GM20000 (cell line): ENCODE measurements around the gene ACYP2.

Source experiments
- DNase-seq: peaks from one replicate; pipeline ENCODE4 v3.0.0; 2012; ENCODE audit warnings: low spot score
- TF ChIP-seq, protein P1 (sequence below): IDR thresholded peaks from 2 replicates; pipeline ENCODE4 v1.5.1; 2012; ENCODE audit warnings: mild to moderate bottlenecking, control low read depth; ENCODE audit errors: extremely low read depth, missing control alignments

Gene ACYP2

GRCh38 chr2:54077088-54077900 is 38.1 kb upstream of the ACYP2 start:
- no peak for DNase-seq
- TF ChIP-seq, protein P1, sequence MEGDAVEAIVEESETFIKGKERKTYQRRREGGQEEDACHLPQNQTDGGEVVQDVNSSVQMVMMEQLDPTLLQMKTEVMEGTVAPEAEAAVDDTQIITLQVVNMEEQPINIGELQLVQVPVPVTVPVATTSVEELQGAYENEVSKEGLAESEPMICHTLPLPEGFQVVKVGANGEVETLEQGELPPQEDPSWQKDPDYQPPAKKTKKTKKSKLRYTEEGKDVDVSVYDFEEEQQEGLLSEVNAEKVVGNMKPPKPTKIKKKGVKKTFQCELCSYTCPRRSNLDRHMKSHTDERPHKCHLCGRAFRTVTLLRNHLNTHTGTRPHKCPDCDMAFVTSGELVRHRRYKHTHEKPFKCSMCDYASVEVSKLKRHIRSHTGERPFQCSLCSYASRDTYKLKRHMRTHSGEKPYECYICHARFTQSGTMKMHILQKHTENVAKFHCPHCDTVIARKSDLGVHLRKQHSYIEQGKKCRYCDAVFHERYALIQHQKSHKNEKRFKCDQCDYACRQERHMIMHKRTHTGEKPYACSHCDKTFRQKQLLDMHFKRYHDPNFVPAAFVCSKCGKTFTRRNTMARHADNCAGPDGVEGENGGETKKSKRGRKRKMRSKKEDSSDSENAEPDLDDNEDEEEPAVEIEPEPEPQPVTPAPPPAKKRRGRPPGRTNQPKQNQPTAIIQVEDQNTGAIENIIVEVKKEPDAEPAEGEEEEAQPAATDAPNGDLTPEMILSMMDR, result no peak

DNA sequence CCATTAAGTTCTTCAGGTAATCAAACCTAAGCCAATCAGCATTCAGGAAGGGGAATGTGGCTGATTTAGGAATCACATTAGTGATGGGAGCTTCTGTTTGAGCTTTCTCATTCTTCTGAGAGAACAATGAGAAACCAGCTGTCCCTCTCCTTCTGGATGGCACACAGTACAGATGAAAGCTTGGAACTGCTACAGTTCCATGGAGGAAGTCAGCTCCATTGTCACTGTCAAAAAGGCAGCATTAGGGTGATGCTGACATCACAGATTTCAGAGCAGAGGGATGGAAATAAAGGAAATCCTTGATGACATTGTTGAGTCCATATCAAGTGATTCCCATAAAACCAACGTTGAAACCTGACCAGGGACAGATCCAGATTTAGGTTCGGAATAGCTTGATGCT is 36.1 kb upstream of the ACYP2 start:
- no peak for DNase-seq
- TF ChIP-seq, protein P1, result no peak

DNA sequence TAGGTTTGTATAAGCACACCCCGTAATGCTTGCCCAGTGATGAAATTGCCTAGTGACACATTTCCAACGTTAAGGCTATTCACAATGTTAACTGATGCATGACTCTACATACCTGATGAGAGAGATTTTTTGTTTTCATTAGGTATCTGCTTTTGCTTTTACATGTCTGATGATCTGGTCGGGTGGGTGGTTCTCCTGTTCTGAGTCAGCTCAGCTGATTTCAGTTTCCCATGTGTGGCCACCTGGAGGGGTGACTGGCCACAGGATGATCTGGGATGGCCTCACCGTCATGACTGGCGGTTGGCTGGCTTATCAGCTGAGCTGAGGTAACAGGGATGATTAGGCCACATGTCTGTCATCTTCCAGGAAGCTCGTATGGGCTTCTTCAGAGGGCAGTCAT is 33.8 kb upstream of the ACYP2 start:
- DNase-seq, result peak; percentile 75

GRCh38 chr2:54083021-54083420 is 32.4 kb upstream of the ACYP2 start:
- DNase-seq, result no peak
- TF ChIP-seq, protein P1, result no peak

More for the DNA sequence above, 33.8 kb upstream of the ACYP2 start:
- TF ChIP-seq, protein P1, result no peak

GRCh38 chr2:54083445-54083844 is 32.0 kb upstream of the ACYP2 start:
- no peak for DNase-seq
- TF ChIP-seq, protein P1, result no peak

DNA sequence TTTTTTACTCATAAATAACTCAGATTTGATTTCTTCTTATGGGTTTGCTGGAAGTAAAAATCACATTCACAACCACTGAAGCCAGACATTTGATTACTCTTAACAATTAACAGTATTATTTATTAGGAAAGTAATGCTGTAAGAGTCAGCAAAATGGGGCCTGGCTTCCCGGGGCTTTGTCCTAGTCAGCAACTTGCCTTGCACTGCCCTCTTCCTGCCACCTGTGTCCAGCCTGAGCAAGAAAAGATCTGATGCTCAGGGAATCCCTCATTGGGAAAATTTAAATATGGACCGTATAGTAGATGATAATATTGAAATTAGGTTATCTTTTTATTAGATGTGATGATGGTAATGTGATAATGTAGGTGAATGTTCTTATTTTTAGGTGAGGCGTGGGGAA is 30.8 kb upstream of the ACYP2 start:
- TF ChIP-seq, protein P1, result no peak
- no peak for DNase-seq

DNA sequence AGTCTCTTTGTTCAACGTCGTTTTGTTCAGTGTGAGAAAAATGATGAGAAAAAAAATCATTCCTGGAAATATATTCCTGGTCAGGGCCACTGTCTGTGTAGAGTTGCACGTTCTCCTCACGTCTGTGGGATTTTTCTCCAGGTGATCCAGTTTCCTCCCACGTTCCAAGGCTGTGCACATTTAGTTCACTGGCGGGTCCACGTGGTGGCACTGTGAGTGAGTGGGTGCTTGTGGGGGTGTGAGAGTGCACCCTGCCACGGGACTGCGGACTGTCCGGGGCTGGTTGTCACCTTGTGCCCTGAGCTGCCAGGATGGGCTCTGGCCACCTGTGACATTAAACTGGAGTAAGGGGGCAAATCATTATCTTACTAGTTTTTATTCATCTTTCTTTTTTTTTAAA is 30.3 kb upstream of the ACYP2 start:
- TF ChIP-seq, protein P1, result no peak
- DNase-seq, result no peak
